H9 (cell line): ENCODE measurements around the gene SULT1A4. TPM values are rescaled to one million over a fixed set of nuclear protein-coding genes. Genes with fewer than 3 reads are reported as not detected.
"Not testable (repeated sequence)": the region's sequence is repeated elsewhere in the genome, so short reads cannot be mapped to it uniquely, and the experiment has no call there.

Experiments used
- DNase-seq: peaks from one replicate; pipeline ENCODE4 v3.0.0-alpha.2; 2017
- H2AFZ ChIP-seq: one replicate; pipeline ENCODE4 v1.6.1; 2013; ENCODE audit warnings: mild to moderate bottlenecking, low read length, control low read depth, moderate library complexity
- H2AK5ac ChIP-seq: 2 replicates; pipeline ENCODE4 v1.6.1; 2013; ENCODE audit warnings: low read length, control low read depth, mixed read lengths; ENCODE audit not compliant: insufficient read length
- H2BK120ac ChIP-seq: one replicate; pipeline ENCODE4 v1.6.1; 2013; ENCODE audit warnings: low read depth, mild to moderate bottlenecking, low read length, control low read depth, inconsistent platforms; ENCODE audit not compliant: poor library complexity, severe bottlenecking
- H2BK12ac ChIP-seq: 2 replicates; pipeline ENCODE4 v1.6.1; 2013; ENCODE audit warnings: low read length, control low read depth, mixed read lengths, low read depth; ENCODE audit not compliant: insufficient read length
- H2BK15ac ChIP-seq: 2 replicates; pipeline ENCODE4 v1.6.1; 2013; ENCODE audit warnings: low read depth, low read length, control low read depth
- H2BK20ac ChIP-seq: one replicate; pipeline ENCODE4 v1.6.1; 2013; ENCODE audit warnings: low read depth, mild to moderate bottlenecking, low read length, control low read depth, inconsistent platforms; ENCODE audit not compliant: poor library complexity, severe bottlenecking
- H2BK5ac ChIP-seq: 2 replicates; pipeline ENCODE4 v1.6.1; 2013; ENCODE audit warnings: low read length, control low read depth, mixed read lengths; ENCODE audit not compliant: insufficient read length
- H3K14ac ChIP-seq: 2 replicates; pipeline ENCODE4 v1.6.1; 2013; ENCODE audit warnings: low read length, control low read depth; ENCODE audit not compliant: insufficient read depth
- H3K18ac ChIP-seq: 2 replicates; pipeline ENCODE4 v1.6.1; 2013; ENCODE audit warnings: low read depth, mild to moderate bottlenecking, mixed read lengths, low read length, control low read depth; ENCODE audit not compliant: insufficient read length
- H3K23ac ChIP-seq: 2 replicates; pipeline ENCODE4 v1.6.1; 2013; ENCODE audit warnings: low read length, control low read depth, mixed read lengths, low read depth; ENCODE audit not compliant: insufficient read length
- H3K23me2 ChIP-seq: 2 replicates; pipeline ENCODE4 v1.6.1; 2013; ENCODE audit warnings: low read depth, mild to moderate bottlenecking, mixed read lengths, low read length, control low read depth; ENCODE audit not compliant: insufficient read length, poor library complexity, severe bottlenecking
- H3K27ac ChIP-seq: 2 replicates; pipeline ENCODE4 v1.5.1; 2013; ENCODE audit warnings: low read length, control low read depth, mixed read lengths, low read depth; ENCODE audit not compliant: insufficient read length
- H3K27me3 ChIP-seq: 2 replicates; pipeline ENCODE4 v1.6.1; 2013; ENCODE audit warnings: low read length, control low read depth, inconsistent platforms; ENCODE audit not compliant: insufficient read depth
- H3K4ac ChIP-seq: 2 replicates; pipeline ENCODE4 v1.6.1; 2013; ENCODE audit warnings: low read depth, mild to moderate bottlenecking, control low read depth, inconsistent platforms, low read length, moderate library complexity
- H3K4me1 ChIP-seq: 2 replicates; pipeline ENCODE4 v1.6.1; 2013; ENCODE audit warnings: low read length, control low read depth, inconsistent platforms; ENCODE audit not compliant: insufficient read depth
- H3K4me2 ChIP-seq: 2 replicates; pipeline ENCODE4 v1.6.1; 2013; ENCODE audit warnings: low read length, control low read depth, mixed read lengths; ENCODE audit not compliant: insufficient read length, insufficient read depth
- H3K56ac ChIP-seq: 2 replicates; pipeline ENCODE4 v1.6.1; 2013; ENCODE audit warnings: low read depth, mild to moderate bottlenecking, mixed read lengths, low read length, control low read depth; ENCODE audit not compliant: insufficient read length
- H3K79me1 ChIP-seq: 2 replicates; pipeline ENCODE4 v1.6.1; 2013; ENCODE audit warnings: low read depth, mild to moderate bottlenecking, moderate library complexity, low read length, control low read depth, inconsistent platforms; ENCODE audit not compliant: insufficient read depth, poor library complexity, severe bottlenecking
- H3K79me2 ChIP-seq: 2 replicates; pipeline ENCODE4 v1.6.1; 2013; ENCODE audit warnings: low read length, control low read depth, inconsistent platforms; ENCODE audit not compliant: insufficient read depth
- H3K9ac ChIP-seq: 2 replicates; pipeline ENCODE4 v1.6.1; 2013; ENCODE audit warnings: low read length, control low read depth, mixed read lengths; ENCODE audit not compliant: insufficient read length; ENCODE audit errors: extremely low read depth
- H3K9me3 ChIP-seq: one replicate; pipeline ENCODE4 v1.6.1; 2013; ENCODE audit warnings: low read depth, low read length, inconsistent platforms; ENCODE audit not compliant: control insufficient read depth
- H3T11ph ChIP-seq: one replicate; pipeline ENCODE4 v1.6.1; 2013; ENCODE audit warnings: mild to moderate bottlenecking, low read length, control low read depth, inconsistent platforms
- H4K20me1 ChIP-seq: one replicate; pipeline ENCODE4 v1.6.1; 2013; ENCODE audit not compliant: control insufficient read depth, insufficient read length, insufficient read depth
- H4K5ac ChIP-seq: 2 replicates; pipeline ENCODE4 v1.6.1; 2013; ENCODE audit warnings: low read depth, mild to moderate bottlenecking, mixed read lengths, low read length, control low read depth; ENCODE audit not compliant: insufficient read length
- H4K8ac ChIP-seq: replicated peaks from 2 replicates; pipeline ENCODE4 v1.6.1; 2013; ENCODE audit warnings: low read length, control low read depth, mixed read lengths, low read depth; ENCODE audit not compliant: insufficient read length
- H4K91ac ChIP-seq: 2 replicates; pipeline ENCODE4 v1.6.1; 2013; ENCODE audit warnings: low read depth, mild to moderate bottlenecking, moderate library complexity, mixed read lengths, low read length, control low read depth; ENCODE audit not compliant: insufficient read length
- H3K27ac Mint-ChIP-seq, 3 experiments: 2 replicates in 2 of 3; 3 replicates in 1 of 3; pipeline ENCODE4 v1.8.0; 2020 to 2021; ENCODE audit warnings: mixed read lengths in 3 of 3, mild to moderate bottlenecking in 1 of 3, moderate library complexity in 1 of 3
- H3K27me3 Mint-ChIP-seq: 2 replicates; pipeline ENCODE4 v1.8.0; 2021; ENCODE audit warnings: low read depth, mild to moderate bottlenecking, moderate library complexity, mixed read lengths
- H3K36me3 Mint-ChIP-seq, 3 experiments: 2 replicates in 2 of 3; 3 replicates in 1 of 3; pipeline ENCODE4 v1.8.0; 2020 to 2021; ENCODE audit warnings: low read depth in 3 of 3, mixed read lengths in 3 of 3; ENCODE audit not compliant: insufficient read depth in 1 of 3
- H3K4me1 Mint-ChIP-seq, 2 experiments: 2 replicates each; pipeline ENCODE4 v1.8.0; 2020; ENCODE audit warnings: mixed read lengths in 2 of 2
- H3K4me3 Mint-ChIP-seq, 2 experiments: 2 replicates in 1 of 2; 3 replicates in 1 of 2; pipeline ENCODE4 v1.8.0; 2020 to 2021; ENCODE audit warnings: mild to moderate bottlenecking in 2 of 2, mixed read lengths in 2 of 2, moderate library complexity in 1 of 2
- H3K9me3 Mint-ChIP-seq, 2 experiments: 2 replicates in 1 of 2; 3 replicates in 1 of 2; pipeline ENCODE4 v1.8.0; 2020; ENCODE audit warnings: mild to moderate bottlenecking in 2 of 2, mixed read lengths in 2 of 2, moderate library complexity in 1 of 2
- WGBS: extraction: QIAGEN DNeasy Blood & Tissue Kit; methylation state at CpG from one replicate; pipeline ENCODE4 v1.1.7; 2013; ENCODE audit warnings: missing lambda C conversion rate, low lambda C conversion rate, mixed read lengths; ENCODE audit not compliant: insufficient read length; ENCODE audit errors: extremely low coverage; 5-methylcytosine and 5-hydroxymethylcytosine counted together
- long read RNA-seq: library from polyadenylated mRNA; unstranded; transcript quantifications from one replicate; pipeline ENCODE4 v2.0.0, GENCODE V29; 2020
- total RNA-seq: library from RNA; stranded (reverse); gene quantifications from 2 replicates; pipeline ENCODE4 v1.2.1, GENCODE V29; 2021

The SULT1A4 gene
- 1.9 and 7.6 TPM in 2 replicates for total RNA-seq
- long read RNA-seq, partial matches to known transcripts: 2 of 5 reads
- long read RNA-seq, other reads (novel, unspliced or antisense): 1 of 5 reads

- no CpG with 5 or more reads among the region's 13 CpGs for WGBS
- H3K14ac ChIP-seq, DNase-seq, H2AK5ac ChIP-seq, H3K27me3 ChIP-seq, H3K56ac ChIP-seq, H3K23me2 ChIP-seq, H3K23ac ChIP-seq, H3K27me3 Mint-ChIP-seq, H3K9me3 ChIP-seq, H3K79me2 ChIP-seq, H2BK120ac ChIP-seq, H2BK15ac ChIP-seq, H4K20me1 ChIP-seq, H4K5ac ChIP-seq, H4K8ac ChIP-seq, H3K4ac ChIP-seq, H2AFZ ChIP-seq, H3K9me3 Mint-ChIP-seq, H3K27ac Mint-ChIP-seq, H3K18ac ChIP-seq, H2BK5ac ChIP-seq, H3K79me1 ChIP-seq, H3K27ac ChIP-seq, H3K36me3 Mint-ChIP-seq, H3K4me1 ChIP-seq, H2BK20ac ChIP-seq, H3K4me1 Mint-ChIP-seq, H3K4me3 Mint-ChIP-seq, H2BK12ac ChIP-seq, H3K4me2 ChIP-seq, H3K9ac ChIP-seq, H3T11ph ChIP-seq, H4K91ac ChIP-seq: not testable (repeated sequence)
These were observed at the start of gene SULT1A4 for GRCh38 chr16:29459706-29460646. Gene SULT1A4, plus strand, starts transcription at chr16:29459913. Its CDS starts 1,473 bp downstream, at chr16:29461386.

GRCh38 chr16:29423587-29423986 lies 36.1 kb upstream of the SULT1A4 start:
- not testable (repeated sequence) for H2BK15ac ChIP-seq, H3K27ac ChIP-seq, H3K36me3 Mint-ChIP-seq, H3K4me2 ChIP-seq, H2BK120ac ChIP-seq, H3K56ac ChIP-seq, H3K79me2 ChIP-seq, H3K9me3 ChIP-seq, H3K23me2 ChIP-seq, H3T11ph ChIP-seq, H2AFZ ChIP-seq, H2BK20ac ChIP-seq, H3K27ac Mint-ChIP-seq, H2AK5ac ChIP-seq, H3K9me3 Mint-ChIP-seq, H3K4ac ChIP-seq, H3K14ac ChIP-seq, H4K20me1 ChIP-seq, H3K27me3 Mint-ChIP-seq, H2BK12ac ChIP-seq, H3K4me1 Mint-ChIP-seq, H3K79me1 ChIP-seq, H3K23ac ChIP-seq, H4K91ac ChIP-seq, H3K18ac ChIP-seq, H4K5ac ChIP-seq, DNase-seq, H3K4me1 ChIP-seq, H4K8ac ChIP-seq, H3K4me3 Mint-ChIP-seq, H2BK5ac ChIP-seq, H3K27me3 ChIP-seq, H3K9ac ChIP-seq
- WGBS: no CpG with 5 or more reads among the region's 2 CpGs
